ENCODE measurements around the gene SPATA17. TPM values are rescaled to one million over a fixed set of nuclear protein-coding genes. Genes with fewer than 3 reads are reported as not detected.

SPATA17 gene
- total and polyA plus RNA-seq, 11 donors, result 0.39 to 1.6 (median 0.63) TPM

DNA sequence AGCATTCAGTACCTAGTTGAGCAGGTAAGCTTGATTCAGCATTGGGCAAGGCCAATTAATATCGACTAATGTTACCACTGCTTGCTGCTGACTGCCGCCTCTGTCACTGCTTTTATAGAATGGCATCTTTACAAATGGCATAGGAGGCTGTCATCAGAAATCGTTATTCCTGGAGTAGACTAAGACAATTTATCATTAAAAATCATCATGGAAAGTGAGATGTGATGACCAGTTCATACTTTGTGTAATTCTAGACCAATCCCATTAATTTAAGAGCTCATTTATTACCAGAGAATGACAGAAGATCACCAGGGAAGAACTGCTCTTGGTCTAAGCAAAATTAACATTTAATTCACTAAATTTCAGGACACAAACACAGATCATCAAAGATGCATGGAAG, 254.0 kb downstream of the SPATA17 start:
- no peak overlapping the region for H3K4me3 ChIP-seq
- H3K36me3 ChIP-seq, result no peaks in the 10 kb centered on the region
- no peaks in the 10 kb centered on the region for H3K27me3 ChIP-seq
- 78 to 84% (median 82%) methylated on average over 3 of the region's 3 CpGs for WGBS, 4 donors
- intact Hi-C loops (cut with DNase I), result no loop called here
- H3K27ac ChIP-seq, result no peak overlapping the region
- ATAC-seq (no peak), DNase-seq (no peak)
- H3K9me3 ChIP-seq, result no peaks in the 10 kb centered on the region
- no peak for TF ChIP-seq POLR2A (IDR thresholded peaks at IDR 0.05)
- TF ChIP-seq, protein P1, sequence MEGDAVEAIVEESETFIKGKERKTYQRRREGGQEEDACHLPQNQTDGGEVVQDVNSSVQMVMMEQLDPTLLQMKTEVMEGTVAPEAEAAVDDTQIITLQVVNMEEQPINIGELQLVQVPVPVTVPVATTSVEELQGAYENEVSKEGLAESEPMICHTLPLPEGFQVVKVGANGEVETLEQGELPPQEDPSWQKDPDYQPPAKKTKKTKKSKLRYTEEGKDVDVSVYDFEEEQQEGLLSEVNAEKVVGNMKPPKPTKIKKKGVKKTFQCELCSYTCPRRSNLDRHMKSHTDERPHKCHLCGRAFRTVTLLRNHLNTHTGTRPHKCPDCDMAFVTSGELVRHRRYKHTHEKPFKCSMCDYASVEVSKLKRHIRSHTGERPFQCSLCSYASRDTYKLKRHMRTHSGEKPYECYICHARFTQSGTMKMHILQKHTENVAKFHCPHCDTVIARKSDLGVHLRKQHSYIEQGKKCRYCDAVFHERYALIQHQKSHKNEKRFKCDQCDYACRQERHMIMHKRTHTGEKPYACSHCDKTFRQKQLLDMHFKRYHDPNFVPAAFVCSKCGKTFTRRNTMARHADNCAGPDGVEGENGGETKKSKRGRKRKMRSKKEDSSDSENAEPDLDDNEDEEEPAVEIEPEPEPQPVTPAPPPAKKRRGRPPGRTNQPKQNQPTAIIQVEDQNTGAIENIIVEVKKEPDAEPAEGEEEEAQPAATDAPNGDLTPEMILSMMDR (IDR thresholded peaks at IDR 0.05), result no peak
- H3K4me1 ChIP-seq, result no peaks in the 10 kb centered on the region

DNA sequence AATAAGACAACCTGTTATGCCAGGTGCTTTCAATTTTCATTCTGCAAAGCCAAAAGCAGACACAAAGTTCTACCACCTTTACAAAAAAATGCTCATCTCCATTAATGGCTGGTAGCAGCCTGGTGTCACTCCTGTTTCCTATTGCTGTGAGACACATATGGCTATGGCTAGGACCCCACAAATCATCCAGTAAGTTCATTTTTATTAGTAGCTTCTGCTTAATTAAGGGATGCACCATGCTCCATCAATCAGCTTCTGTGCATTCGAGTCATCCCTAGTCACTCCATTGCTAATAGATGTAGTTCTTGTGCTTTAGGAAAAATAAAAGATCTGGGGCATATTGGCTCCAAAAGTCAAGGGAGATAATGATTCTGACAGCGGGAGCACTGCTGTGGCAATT, 257.2 kb downstream of the SPATA17 start:
- ATAC-seq, result no peak
- Histone ChIP-seq H3K4me3 (no peak overlapping the region), H3K4me1 (no peaks in the 10 kb centered on the region), H3K27ac (no peak overlapping the region), H3K36me3 (no peaks in the 10 kb centered on the region), H3K27me3 (no peaks in the 10 kb centered on the region), H3K9me3 (no peaks in the 10 kb centered on the region)
- DNase-seq, result no peak
- intact Hi-C loops (cut with DNase I), result no loop called here
- TF ChIP-seq, protein P1 (IDR thresholded peaks at IDR 0.05), result no peak
- TF ChIP-seq POLR2A (IDR thresholded peaks at IDR 0.05), result no peak
- 72 to 86% (median 80%) methylated on average over 2 of the region's 2 CpGs for WGBS, 4 donors

DNA sequence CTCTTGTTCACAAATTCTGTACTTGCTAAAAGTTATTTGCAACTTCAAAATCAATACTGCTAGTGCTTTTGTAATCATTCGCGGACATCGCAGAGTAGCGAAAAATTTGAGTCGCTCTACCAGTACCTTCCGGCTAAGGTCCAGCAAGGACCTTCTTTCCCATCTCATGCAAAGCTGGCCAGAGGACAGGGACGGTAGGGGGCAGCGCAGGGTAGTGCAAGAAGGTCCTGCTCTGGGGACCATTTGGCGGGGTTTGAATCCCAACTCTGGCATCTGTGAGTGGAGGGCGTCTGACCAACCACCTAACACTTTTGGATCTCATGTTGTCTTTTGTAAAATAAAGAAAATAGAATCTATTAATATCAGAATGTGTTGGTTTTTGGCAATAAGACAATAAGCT, 258.3 kb downstream of the SPATA17 start:
- WGBS, 4 donors, result 55 to 60% (median 55%) methylated on average over 10 of the region's 10 CpGs
- Histone ChIP-seq H3K36me3 (no peaks in the 10 kb centered on the region), H3K4me1 (no peaks in the 10 kb centered on the region), H3K27ac (no peak overlapping the region), H3K27me3 (no peaks in the 10 kb centered on the region), H3K9me3 (no peaks in the 10 kb centered on the region), H3K4me3 (no peak overlapping the region)
- intact Hi-C loops (cut with DNase I), result no loop called here
- ATAC-seq, result no peak
- no peak for TF ChIP-seq POLR2A (IDR thresholded peaks at IDR 0.05)
- TF ChIP-seq, protein P1 (IDR thresholded peaks at IDR 0.05), result peak in 2 of 12 donors; percentile 13 to 15
- no peak for DNase-seq

DNA sequence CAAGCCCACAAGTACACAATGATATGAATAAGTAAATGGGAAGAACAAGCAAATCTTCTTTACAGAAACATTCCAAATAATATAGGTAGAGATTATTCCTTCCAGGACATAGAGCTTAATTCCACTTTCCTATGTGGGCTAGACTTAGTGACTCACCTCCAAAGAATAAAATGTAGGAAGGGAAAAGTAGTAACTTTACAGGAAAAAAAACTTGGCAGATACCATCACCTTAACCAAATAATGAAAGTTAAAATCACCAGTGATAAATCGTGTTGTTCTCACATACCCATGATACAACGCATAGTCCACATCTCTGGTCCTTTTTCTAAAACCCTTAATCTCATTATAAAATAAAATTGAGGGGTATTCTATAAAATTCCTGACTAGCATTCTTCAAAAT, 260.8 kb downstream of the SPATA17 start:
- DNase-seq (no peak), ATAC-seq (no peak)
- Histone ChIP-seq H3K4me3 (no peak overlapping the region), H3K36me3 (no peaks in the 10 kb centered on the region), H3K27me3 (no peaks in the 10 kb centered on the region), H3K27ac (no peak overlapping the region), H3K9me3 (no peaks in the 10 kb centered on the region), H3K4me1 (peaks cover 0 to 5% (median 0%) of the 10 kb centered on the region in 12 donors)
- WGBS, 4 donors, result 83 to 92% (median 85%) methylated on average over 2 of the region's 2 CpGs
- intact Hi-C loops (cut with DNase I), result loop anchor here in 2 of 10 donors (10.0 kb wide), 1 partner anchor 273 kb away; no protein-coding TSS in a partner anchor
- TF ChIP-seq, protein P1 (IDR thresholded peaks at IDR 0.05), result no peak
- TF ChIP-seq POLR2A (IDR thresholded peaks at IDR 0.05), result no peak

Data from heart left ventricle (tissue), 16 donors.